GM21528 (cell line): Measurements from ENCODE around the gene MRPL51.
"Not testable (repeated sequence)": the region's sequence is repeated elsewhere in the genome, so short reads cannot be mapped to it uniquely, and the experiment has no call there.

ENCODE experiments used
- ATAC-seq: cut with Tn5 transposase; IDR thresholded peaks from one replicate; pipeline ENCODE4 v1.9.1; 2021; ENCODE audit warnings: mild to moderate bottlenecking, moderate library complexity; ENCODE audit not compliant: unreplicated experiment, low FRiP score

The MRPL51 gene

DNA sequence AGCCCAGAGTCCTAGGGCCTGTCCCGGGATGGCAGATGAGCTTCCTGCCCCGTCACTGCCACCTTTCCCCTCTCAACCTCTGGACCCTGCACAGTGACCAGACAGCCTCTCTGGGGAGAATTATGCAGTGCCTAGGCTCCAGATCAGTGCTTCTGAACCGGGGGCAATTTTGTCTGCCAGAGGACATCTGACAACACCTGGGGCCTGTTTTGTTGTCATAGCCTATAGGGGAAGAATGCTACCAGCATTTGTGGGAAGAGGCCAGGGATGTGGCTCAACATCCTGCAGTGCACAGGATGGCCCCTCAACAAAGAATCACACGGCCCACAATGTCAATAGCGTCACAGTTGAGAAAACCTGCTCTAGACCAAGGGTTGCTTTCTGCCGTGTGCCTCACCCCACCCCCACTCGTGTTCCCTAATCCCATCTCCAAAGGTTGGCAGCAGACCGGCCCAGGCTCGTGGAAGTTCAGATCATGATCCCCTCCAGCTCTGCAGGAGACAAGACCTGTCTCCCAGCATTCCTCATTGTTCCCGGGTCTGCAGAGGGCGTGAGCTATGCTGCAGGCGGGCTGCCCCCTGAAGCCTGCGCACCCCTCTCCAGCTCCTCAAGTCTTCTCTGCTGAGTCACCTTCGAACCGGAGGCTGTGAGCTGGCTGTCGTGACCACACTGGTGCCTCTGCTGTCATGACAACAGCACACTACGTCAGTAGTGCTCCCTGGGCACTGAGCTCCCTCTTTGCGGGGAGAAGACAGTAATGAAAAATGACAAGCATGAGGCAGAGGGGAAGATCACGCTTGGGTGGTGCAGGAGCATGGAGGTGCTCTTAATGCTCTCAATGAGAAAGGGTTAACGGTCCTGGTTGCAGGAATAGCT is 39.2 kb upstream of the MRPL51 start:
- ATAC-seq: no peak

DNA sequence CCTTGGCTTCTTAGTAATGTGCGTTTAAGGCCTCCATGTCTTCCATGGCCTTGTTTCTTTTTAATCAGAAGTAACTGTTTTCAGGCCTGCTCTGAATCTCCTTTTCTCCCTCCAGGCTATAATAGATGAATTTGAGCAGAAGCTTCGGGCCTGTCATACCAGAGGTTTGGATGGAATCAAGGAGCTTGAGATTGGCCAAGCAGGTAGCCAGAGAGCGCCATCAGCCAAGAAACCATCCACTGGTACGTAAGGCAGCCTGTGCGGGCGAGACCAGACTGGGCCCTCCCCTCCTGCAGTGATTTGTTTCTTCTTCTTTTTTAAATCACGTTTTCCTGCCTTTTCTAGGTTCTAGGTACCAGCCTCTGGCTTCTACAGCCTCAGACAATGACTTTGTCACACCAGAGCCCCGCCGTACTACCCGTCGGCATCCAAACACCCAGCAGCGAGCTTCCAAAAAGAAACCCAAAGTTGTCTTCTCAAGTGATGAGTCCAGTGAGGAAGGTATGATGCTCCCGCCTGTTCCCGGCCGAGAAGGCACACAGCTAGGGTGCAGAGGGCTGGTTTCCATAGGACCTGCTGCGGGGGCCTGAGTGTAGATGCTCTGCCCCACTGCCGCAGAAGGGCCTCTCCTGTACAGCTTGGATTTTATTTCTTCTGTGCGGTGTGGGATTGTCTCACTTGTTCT is 37.7 kb upstream of the MRPL51 start:
- no peak for ATAC-seq

DNA sequence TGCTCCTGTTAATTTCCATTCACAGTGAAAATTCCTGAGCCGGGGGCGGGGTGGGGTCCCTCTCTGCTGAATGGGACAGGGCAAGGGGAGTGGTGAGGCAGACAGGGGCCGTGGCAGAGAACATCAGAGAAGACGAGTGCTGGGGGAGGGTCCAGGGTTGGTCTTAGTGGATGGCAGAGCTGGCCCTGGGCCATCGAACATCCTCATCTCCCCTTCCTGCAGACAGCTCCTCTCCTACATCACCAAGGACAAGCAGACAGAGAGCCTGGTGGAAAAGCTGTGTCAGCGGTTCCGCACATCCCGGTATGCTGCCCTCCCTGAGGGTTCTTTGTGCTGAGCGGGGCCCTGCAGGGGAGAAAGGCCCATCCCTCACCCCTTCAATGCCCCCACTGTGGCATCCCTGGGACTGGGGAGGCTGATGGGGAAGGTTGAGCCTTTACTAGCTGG is 36.3 kb upstream of the MRPL51 start:
- ATAC-seq: no peak

DNA sequence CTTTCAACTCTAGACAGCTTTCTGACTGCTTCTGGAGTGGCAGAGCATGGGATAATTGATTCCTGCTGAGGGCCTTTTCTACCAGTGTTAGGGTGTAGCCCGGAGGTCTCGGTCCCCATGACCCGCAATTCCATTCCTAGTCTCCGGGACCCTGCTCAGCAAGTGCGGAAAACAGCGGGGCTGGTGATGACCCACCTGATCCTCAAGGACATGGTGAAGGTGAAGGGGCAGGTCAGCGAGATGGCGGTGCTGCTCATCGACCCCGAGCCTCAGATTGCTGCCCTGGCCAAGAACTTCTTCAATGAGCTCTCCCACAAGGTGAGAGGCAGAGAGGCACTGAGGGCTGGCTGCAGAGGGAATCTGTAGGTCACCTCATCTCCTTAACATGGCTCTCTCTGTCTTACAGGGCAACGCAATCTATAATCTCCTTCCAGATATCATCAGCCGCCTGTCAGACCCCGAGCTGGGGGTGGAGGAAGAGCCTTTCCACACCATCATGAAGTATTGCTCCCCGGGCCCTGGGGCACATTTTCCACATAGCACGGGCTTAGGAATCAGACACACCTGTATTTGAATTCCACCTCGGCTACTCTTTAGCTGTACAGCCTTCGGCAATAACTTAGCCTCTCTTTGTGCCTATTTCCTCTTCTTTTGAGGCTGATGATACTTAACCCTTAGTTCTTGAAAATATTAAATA is 35.6 kb upstream of the MRPL51 start:
- ATAC-seq: no peak

DNA sequence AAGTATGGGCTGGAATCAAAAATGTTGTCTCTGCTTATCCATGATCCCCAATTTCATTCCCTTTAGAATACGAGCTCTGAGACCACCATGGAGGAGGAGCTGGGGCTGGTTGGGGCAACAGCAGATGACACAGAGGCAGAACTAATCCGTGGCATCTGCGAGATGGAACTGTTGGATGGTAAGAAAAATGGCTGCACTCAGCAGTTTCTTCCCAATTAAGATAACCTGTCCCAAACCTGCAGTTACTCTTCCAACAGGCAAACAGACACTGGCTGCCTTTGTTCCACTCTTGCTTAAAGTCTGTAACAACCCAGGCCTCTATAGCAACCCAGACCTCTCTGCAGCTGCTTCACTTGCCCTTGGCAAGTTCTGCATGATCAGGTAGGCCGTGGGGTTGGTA is 34.6 kb upstream of the MRPL51 start:
- ATAC-seq: no peak

DNA sequence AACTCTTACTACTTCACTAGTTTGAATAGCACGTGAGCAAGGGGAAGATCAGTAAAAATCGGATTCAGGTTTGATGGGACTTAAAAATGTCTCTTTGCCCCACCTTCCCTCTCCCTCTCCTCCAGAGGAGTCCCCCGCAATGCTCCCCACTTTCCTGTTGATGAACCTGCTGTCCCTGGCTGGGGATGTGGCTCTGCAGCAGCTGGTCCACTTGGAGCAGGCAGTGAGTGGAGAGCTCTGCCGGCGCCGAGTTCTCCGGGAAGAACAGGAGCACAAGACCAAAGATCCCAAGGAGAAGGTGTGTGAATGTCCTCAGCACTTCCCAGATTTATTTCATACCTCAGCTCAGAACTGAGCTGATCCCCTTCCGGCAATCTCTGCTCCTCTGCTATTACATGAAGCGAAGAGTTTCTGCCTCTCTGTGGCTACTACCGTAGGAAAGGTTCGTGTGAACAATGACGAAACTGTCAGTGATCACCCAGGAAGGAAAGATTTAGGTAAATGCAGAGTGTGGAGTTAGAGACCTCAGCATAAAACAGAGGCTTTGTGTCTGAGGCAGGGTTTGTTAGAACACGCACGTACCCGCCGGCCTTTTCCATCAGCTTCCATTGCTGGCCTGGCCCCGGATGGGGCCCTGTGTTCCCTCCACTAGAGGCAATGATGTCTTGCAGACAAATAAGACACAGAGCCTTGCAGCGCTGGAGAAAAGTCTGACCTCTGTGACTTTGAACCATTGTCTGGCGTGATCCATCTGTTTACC is 33.9 kb upstream of the MRPL51 start:
- no peak for ATAC-seq

DNA sequence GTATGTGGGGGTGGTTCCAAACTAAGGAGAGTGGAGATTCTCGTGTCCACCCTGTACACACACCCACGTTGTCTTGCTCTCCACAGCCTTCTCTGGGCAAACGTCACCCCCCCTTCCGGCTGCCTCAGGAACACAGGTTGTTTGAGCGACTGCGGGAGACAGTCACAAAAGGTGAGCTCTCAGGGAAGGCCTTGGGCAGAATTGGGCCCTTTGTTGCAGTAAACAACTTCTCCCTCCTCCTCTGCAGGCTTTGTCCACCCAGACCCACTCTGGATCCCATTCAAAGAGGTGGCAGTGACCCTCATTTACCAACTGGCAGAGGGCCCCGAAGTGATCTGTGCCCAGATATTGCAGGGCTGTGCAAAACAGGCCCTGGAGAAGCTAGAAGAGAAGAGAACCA is 33.1 kb upstream of the MRPL51 start:
- ATAC-seq: no peak

DNA sequence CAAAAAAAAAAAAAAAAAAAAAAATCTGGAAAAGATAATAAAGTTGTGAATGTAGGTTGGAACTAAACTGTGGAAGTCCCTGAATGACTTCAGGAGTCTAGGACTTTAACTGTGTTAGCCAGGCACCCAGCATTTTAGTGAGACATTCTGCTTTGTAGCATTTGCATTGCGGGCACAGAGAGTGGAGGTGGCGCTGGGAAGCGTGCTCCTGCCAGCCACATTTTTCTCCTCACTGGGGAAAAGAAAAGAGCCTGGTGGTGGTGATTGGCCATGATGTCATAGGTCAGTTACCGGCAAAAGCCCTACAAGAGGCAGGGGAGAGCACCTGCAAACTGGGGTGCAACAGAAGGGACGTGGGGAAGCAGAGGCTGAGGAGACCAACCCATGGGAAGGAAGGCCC is 31.6 kb upstream of the MRPL51 start:
- no peak for ATAC-seq

DNA sequence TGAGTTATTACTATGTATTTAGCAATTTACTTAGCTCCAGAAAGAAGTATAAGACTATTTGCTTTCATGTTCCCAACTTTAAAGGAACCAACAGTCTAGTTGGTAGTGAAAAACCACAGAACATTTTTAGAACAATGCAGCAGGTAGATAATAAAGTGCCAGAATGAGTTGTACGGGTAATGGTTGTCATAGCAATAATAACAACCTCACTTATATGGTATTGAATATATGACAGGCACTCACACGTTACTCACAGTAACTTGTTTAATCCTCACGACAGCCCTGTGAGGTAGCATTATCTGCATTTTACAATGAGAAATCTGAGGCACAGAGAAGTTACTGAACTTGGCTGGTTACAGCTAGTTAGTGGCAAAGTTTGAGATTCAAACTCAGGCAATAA is 30.6 kb upstream of the MRPL51 start:
- no peak for ATAC-seq

DNA sequence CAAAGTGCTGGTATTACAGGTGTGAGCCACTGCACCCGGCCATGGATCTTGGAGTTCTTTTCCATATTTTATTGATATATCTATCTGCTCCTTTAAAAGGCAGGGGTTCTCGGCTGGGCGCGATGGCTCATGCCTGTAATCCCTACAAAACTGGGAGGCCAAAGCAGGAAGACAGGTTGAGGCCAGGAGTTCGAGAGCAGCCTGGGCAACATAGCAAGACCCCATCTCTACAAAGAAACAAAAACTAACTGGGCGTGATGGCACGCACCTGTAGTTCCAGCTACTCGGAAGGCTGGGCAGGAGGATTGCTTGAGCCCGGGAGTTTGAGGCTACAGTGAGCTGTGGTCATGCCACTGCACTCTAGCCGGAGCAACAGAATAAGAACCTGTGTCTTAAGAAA is 29.1 kb upstream of the MRPL51 start:
- ATAC-seq: no peak

DNA sequence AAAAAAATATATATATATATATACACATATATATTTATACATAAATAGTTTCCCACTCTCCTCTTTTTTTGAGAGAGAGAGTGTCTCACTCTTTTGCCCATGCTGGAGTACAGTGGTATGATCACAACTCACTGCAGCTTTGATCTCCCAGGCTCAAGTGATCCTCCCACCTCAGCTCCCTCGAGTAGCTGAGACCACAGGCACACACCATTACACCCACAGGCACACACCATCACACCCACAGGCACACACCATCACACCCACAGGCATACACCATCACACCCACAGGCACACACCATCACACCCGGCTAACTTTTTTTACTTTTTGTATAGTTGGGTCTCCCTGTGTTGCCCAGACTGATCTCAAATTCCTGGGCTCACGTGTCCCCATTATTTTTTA is 27.1 kb upstream of the MRPL51 start:
- no peak for ATAC-seq

DNA sequence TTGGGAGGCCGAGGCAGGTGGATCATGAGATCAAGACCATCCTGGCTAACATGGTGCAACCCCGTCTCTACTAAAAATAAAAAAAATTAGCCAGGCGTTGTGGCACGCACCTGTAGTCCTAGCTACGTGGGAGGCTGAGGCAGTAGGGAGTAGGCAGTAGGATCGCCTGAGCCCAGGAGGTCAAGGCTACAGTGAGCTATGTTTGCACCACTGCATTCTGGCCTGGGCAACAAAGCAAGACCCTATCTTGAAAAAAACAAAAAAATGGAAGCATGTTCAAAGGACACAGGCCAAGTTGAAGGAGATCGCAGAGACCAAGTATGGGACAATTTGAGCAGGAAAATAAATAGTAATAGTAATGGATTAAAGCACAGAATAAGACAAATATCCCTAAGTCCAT is 15.0 kb upstream of the MRPL51 start:
- ATAC-seq: no peak

DNA sequence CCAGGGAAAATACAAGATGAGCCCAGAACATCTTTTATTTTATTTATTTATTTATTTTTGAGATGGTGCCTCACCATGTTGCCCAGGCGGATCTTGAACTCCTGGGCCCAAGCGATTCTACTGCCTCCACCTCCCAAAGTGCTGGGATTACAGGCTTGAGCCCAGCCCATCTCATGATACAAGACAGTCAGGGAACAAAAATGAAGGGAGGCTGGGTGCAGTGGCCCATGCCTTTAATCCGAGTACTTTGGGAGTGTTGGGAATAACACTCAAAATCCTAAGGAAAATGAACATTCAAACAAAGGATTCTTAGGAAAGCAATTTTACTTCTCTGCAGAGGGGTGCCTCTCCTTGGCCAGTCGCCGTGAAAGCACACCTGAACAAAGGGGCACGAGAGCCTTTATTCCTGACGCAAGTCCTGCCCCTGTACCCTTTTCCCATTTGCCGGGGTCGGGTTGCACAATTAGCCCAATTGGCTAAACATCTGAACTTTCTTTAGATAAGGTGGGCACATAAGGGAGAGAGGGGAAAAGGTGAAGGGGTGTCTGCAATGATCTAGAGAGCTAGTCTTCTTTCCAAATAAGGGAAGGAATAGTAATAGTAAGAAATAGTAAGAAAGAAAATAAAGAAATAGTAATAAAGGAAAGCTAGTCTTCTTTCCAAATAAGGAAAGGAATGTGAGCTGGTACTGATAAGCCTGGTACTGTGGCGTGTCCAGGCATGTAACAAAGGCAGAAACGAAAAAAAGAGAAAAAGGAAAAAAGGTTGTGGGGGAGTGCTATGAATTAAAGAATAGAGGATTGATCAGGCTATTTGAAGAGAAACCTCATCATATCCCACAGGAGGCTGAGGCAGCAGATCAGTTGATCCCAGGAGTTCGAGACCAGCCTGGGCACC is 14.3 kb upstream of the MRPL51 start:
- no peak for ATAC-seq

DNA sequence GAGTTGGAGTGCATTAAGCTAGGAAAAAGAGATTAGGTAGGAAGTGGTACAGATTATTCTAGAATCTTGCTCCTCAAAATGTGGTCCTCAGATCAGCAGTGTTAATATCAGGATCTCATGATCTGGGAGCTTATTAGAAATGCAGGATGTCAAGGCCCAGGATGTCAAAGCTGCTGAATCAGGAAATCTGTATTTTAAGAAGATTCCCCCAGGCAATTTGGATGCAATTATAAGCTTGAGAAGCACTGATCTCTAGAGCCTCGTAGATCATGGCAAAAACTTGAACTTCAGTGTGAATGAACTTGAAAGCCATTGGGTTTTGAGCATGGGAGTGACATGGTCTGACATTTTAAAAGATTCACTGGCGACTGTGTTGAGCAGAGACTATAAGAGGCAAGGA is 7.4 kb upstream of the MRPL51 start:
- no peak for ATAC-seq

DNA sequence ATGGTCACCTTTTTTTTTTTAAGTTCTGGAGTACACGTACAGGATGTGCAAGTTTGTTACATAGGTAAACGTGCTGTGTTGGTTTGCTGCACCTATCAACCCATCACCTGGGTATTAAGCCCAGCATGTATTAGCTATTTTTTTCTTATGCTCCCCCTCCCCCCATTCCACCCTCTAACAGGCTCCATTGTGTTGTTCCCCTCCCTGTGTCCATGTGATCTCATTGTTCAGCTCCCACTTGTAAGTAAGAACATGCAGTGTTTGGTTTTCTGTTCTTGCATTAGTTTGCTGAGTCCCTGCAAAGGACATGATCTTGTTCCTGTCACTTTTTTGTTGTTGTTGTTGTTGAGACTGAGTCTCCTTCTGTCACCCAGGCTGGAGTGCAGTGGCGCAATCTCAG is 4.2 kb upstream of the MRPL51 start:
- ATAC-seq: not testable (repeated sequence)

DNA sequence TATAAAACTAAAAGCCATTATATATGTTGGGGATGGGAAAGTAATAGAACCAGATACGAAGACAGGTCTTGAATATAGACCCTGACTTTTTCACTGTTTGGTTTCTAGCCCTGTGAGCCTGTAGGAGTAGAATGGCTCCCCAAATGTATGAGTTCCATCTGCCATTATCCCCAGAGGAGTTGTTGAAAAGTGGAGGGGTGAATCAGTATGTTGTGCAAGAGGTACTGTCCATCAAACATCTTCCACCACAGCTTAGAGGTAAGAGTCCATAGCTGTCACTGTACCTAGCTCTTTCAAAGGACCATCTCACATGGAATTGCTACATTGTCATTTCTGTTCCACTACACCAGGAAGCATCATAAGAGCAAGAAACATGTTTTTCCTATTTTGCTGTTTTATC is 1.9 kb upstream of the MRPL51 start:
- ATAC-seq: no peak

DNA sequence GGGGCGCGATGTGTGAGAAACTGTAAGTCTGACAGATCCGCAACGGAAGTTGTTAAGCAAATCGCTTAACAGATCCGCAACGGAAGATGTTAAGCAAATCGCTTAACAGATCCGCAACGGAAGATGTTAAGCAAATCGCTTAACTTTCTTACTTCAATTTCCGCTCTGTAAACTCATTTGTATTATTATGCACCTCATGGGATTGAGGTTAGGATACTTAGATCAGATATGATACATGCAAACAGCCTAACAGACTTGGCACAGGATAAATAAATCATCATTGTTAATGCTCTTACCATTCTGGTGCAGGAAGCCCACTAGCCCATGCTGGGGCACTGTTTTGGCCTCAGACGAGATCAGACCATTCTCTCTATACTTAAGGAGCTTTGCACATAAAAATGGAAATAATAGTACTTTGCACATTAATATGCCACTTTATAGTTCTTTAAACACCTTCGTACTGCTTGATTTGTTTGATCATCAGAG is 1.2 kb upstream of the MRPL51 start:
- no peak for ATAC-seq

DNA sequence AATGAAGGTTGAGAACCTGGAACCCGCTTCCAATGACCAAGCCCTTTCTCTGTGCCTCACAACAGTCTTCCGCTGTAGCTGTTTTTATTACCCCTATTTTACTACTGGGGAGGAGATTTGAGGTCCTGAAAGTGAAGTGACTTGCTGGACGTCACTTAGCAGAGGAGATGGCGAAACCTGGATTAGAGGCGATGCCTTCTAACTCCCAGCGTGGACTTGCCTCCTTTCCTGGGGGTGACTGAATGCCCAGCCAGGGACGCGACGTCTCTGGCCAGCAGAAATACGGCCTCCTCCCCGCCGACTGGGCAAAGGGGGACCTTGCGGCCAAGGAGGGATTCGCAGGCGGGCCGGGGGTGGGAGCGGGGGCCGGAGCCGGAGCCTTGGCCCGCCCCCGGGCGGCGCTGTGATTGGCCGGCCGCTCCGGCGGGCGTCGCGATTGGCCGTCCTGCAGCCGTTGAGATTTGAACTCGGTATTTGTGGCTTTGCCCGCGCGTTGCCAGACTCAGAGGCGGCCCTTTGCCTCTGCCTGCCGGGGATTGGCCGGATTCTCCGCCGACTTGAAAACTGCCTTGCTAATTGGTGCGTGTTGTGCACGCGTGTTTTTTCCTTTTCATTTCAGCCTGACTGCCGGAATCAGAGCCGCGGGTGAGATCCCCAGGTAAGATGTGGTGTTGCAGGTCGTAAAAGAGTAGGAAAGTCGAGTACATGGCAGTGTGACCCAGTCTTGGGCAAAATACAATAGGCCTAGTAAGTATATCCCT is 615 bp upstream of the MRPL51 start, which contains the start of gene NCAPD2:
NCAPD2 (plus strand) TSS at position 606 of the 761 bp plus-strand sequence. CDS start 997 bp downstream, outside the sequence.
- ATAC-seq: peak; percentile 83

DNA sequence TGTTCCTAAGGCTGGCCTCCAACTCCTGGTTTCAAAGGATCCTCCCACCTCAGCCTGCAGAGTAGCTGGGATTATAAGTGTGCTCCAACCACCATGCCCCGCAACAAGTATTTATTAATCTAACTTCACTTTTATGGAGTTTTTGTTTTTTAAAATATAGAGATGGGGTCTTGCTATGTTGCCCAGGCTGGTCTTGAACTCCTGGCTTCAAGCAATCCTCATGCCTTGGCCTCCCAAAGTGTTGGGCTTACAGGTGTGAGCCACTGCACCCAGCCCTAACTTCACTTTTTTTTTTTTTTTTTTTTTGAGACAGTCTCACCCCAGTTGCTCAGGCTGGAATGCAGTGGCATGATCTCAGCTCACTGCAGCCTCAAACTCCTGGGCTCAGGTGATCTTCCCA is 2.4 kb downstream of the MRPL51 start:
- not testable (repeated sequence) for ATAC-seq
